K562 (cell line): Measurements from ENCODE around the gene STON1. TPM values are rescaled to one million over a fixed set of nuclear protein-coding genes. Genes with fewer than 3 reads are reported as not detected.

ENCODE experiments used
- ATF1 ChIP-seq, 2 experiments: fragments of 450-650 bp in 1 of 2; IDR thresholded peaks; 2 replicates each; pipeline ENCODE4 v1.6.1; 2016; ENCODE audit warnings: missing compliant biosample characterization in 1 of 2, missing genetic modification characterization in 1 of 2
- ATF7 ChIP-seq: fragments of 450-650 bp; IDR thresholded peaks from 2 replicates; pipeline ENCODE4 v1.7.1; 2014; ENCODE audit warnings: mild to moderate bottlenecking, moderate library complexity
- E2F4 ChIP-seq: sonication (generic); formaldehyde crosslinking; IDR thresholded peaks from 2 replicates; pipeline ENCODE4 v1.8.0; 2022; ENCODE audit warnings: mild to moderate bottlenecking, low read depth, missing genetic modification reagents
- EP300 ChIP-seq: IDR thresholded peaks from 2 replicates; pipeline ENCODE4 v1.6.1; 2012; ENCODE audit warnings: low read length, improper control_type of control experiment
- EP400 ChIP-seq: fragments of 450-650 bp; IDR thresholded peaks from 2 replicates; pipeline ENCODE4 v1.6.1; 2017; ENCODE audit warnings: antibody characterized with exemption, mild to moderate bottlenecking, moderate library complexity
- EWSR1 ChIP-seq: fragments of 450-650 bp; IDR thresholded peaks from 2 replicates; pipeline ENCODE4 v1.6.1; 2018; ENCODE audit warnings: borderline replicate concordance, mild to moderate bottlenecking, low read depth, moderate library complexity; ENCODE audit not compliant: partially characterized antibody
- GATA2 ChIP-seq: sonication (generic); formaldehyde crosslinking; IDR thresholded peaks from 2 replicates; pipeline ENCODE4 v1.4.0; 2020; ENCODE audit warnings: mild to moderate bottlenecking, missing genetic modification reagents
- KAT7 ChIP-seq: sonication (generic); formaldehyde crosslinking; IDR thresholded peaks from 2 replicates; pipeline ENCODE4 v1.8.0; 2022; ENCODE audit warnings: missing genetic modification reagents, mild to moderate bottlenecking, borderline replicate concordance
- MAX ChIP-seq: sonication (generic); formaldehyde crosslinking; IDR thresholded peaks from 2 replicates; pipeline ENCODE4 v1.9.0; 2022; ENCODE audit warnings: mild to moderate bottlenecking, missing genetic modification reagents
- MBD1 ChIP-seq: fragments of 250-450 bp; sonication (Bioruptor Pico); IDR thresholded peaks from 2 replicates; pipeline ENCODE4 v1.8.0; 2022; ENCODE audit warnings: inconsistent platforms
- MCM7 ChIP-seq, 2 experiments: fragments of 450-650 bp; IDR thresholded peaks; 2 replicates each; pipeline ENCODE4 v1.6.1; 2016 to 2018
- NCOA2 ChIP-seq, 2 experiments: fragments of 450-650 bp; IDR thresholded peaks; 2 replicates each; pipeline ENCODE4 v1.6.1; 2018; ENCODE audit warnings: mild to moderate bottlenecking in 2 of 2, moderate library complexity in 1 of 2; ENCODE audit not compliant: partially characterized antibody in 2 of 2
- NFE2L1 ChIP-seq: fragments of 450-650 bp; IDR thresholded peaks from 2 replicates; pipeline ENCODE4 v1.6.1; 2016; ENCODE audit warnings: missing genetic modification characterization, low read depth, mild to moderate bottlenecking, missing compliant biosample characterization, moderate library complexity, borderline replicate concordance
- NFRKB ChIP-seq: fragments of 450-650 bp; IDR thresholded peaks from 2 replicates; pipeline ENCODE4 v1.6.1; 2016; ENCODE audit warnings: low read depth
- SMARCB1 ChIP-seq: IDR thresholded peaks from 2 replicates; pipeline ENCODE4 v1.6.1; 2011; ENCODE audit warnings: improper control_type of control experiment, low read depth; ENCODE audit not compliant: insufficient read length
- SMARCC2 ChIP-seq: fragments of 450-650 bp; IDR thresholded peaks from 2 replicates; pipeline ENCODE4 v1.6.1; 2017; ENCODE audit warnings: antibody characterized with exemption, moderate library complexity, mild to moderate bottlenecking, low read depth
- TAF1 ChIP-seq: IDR thresholded peaks from 2 replicates; pipeline ENCODE4 v1.6.1; 2011; ENCODE audit warnings: mild to moderate bottlenecking, low read length, moderate library complexity; ENCODE audit not compliant: insufficient read depth, control insufficient read depth, severe bottlenecking; ENCODE audit errors: extremely low read depth
- TBP ChIP-seq: optimal IDR thresholded peaks from 2 replicates; pipeline ENCODE3; 2011; ENCODE audit warnings: low read depth, low read length, improper control_type of control experiment
- U2AF2 ChIP-seq: fragments of 200-400 bp; formaldehyde crosslinking; optimal IDR thresholded peaks from 2 replicates; pipeline ENCODE3; 2017; ENCODE audit warnings: low read depth, mild to moderate bottlenecking, low read length
- ZFX ChIP-seq: sonication (generic); formaldehyde crosslinking; IDR thresholded peaks from 2 replicates; pipeline ENCODE4 v1.8.0; 2022; ENCODE audit warnings: mild to moderate bottlenecking, missing genetic modification reagents, moderate library complexity
- ZNF143 ChIP-seq: sonication (generic); formaldehyde crosslinking; IDR thresholded peaks from 2 replicates; pipeline ENCODE4 v1.9.0; 2022; ENCODE audit warnings: mild to moderate bottlenecking, missing genetic modification reagents
- ZNF174 ChIP-seq: fragments of 250-450 bp; sonication (Bioruptor Pico); IDR thresholded peaks from 2 replicates; pipeline ENCODE4 v1.4.0; 2020; ENCODE audit warnings: mild to moderate bottlenecking
- ZNF384 ChIP-seq: IDR thresholded peaks from 2 replicates; pipeline ENCODE4 v1.6.1; 2012; ENCODE audit warnings: low read depth, low read length, improper control_type of control experiment
- ZNF431 ChIP-seq: sonication (generic); formaldehyde crosslinking; IDR thresholded peaks from 2 replicates; pipeline ENCODE4 v1.8.0; 2022; ENCODE audit warnings: mild to moderate bottlenecking, missing genetic modification reagents
- ZNF444 ChIP-seq: fragments of 250-450 bp; sonication (Bioruptor Pico); IDR thresholded peaks from 2 replicates; pipeline ENCODE4 v1.4.0; 2020; ENCODE audit warnings: mild to moderate bottlenecking, moderate library complexity
- ZNF668 ChIP-seq: fragments of 250-450 bp; sonication (Bioruptor Pico); IDR thresholded peaks from 2 replicates; pipeline ENCODE4 v1.8.0; 2022; ENCODE audit warnings: mild to moderate bottlenecking, inconsistent platforms
- ZNF75A ChIP-seq: fragments of 450-650 bp; formaldehyde crosslinking; IDR thresholded peaks from 2 replicates; pipeline ENCODE4 v1.4.0; 2020; ENCODE audit warnings: mild to moderate bottlenecking
- ZNF79 ChIP-seq: fragments of 250-450 bp; sonication (Bioruptor Pico); IDR thresholded peaks from 2 replicates; pipeline ENCODE4 v1.4.0; 2020; ENCODE audit warnings: low read depth, mild to moderate bottlenecking, moderate library complexity
- polyA plus RNA-seq, 8 experiments: library from polyadenylated mRNA; depleted of rRNA in 4 of 8; stranded (reverse) in 5 of 8; unstranded in 3 of 8; fragments of >200 nt; fragmentation: Nextera tagmentation in 2 of 8; fragmentation: Illumina TruSeq in 1 of 8; extraction: Ambion mirVana in 2 of 8; extraction: Trizol in 1 of 8; gene quantifications; 2 replicates each; pipeline versions ENCODE4 v1.2.1 to v1.2.3, GENCODE V29; 2011 to 2014; ENCODE audit warnings: inconsistent platforms in 1 of 8, missing spikeins in 1 of 8
- total RNA-seq, 7 experiments: library from RNA; depleted of rRNA in 6 of 7; stranded (reverse); fragments of >200 nt in 6 of 7; fragmentation: Illumina TruSeq in 2 of 7; extraction: Trizol in 2 of 7; gene quantifications; 2 replicates each; pipeline versions ENCODE4 v1.2.1 to v1.2.3, GENCODE V29; 2011 to 2021; ENCODE audit warnings: low replicate concordance in 1 of 7

STON1 gene
- total and polyA plus RNA-seq, 9 of the 15 experiments (the other 6 are each of a cell fraction or from before 2014, with no cell fraction given) = 0.07 to 1.2 (median 0.55) TPM

- peak; percentile 59; the same call in 1 of the 2 replicates for TF ChIP-seq SMARCC2
- TF ChIP-seq NFRKB = peak; percentile 83
- TF ChIP-seq TBP = peak; percentile 22
- TF ChIP-seq TAF1 = peak; percentile 53
- peak; percentile 59 for TF ChIP-seq SMARCB1
- TF ChIP-seq ZNF384 = no peak
- TF ChIP-seq ZFX (CRISPR knock-in tag) = no peak
- TF ChIP-seq ZNF444 = 0 out of 2 replicates have a peak, but pooled peaks have one; percentile 25
- no peak for TF ChIP-seq U2AF2
- no peak for TF ChIP-seq EWSR1
- no peak for TF ChIP-seq ZNF143 (CRISPR knock-in tag)
- TF ChIP-seq EP400 = peak; percentile 59
- TF ChIP-seq E2F4 (CRISPR knock-in tag) = no peak
- TF ChIP-seq NCOA2 (IDR thresholded peaks at IDR 0.05; ENCODE audit: partially characterized antibody in 2 of 2) = no peak
- TF ChIP-seq NFE2L1 (tag) = no peak; the same call in 1 of the 2 replicates
- no peak for TF ChIP-seq ATF1 (CRISPR knock-in tag; IDR thresholded peaks at IDR 0.05)
- peak; percentile 42 for TF ChIP-seq ATF1 (tag; IDR thresholded peaks at IDR 0.05)
- no peak for TF ChIP-seq MCM7 (IDR thresholded peaks at IDR 0.05)
- TF ChIP-seq MAX (CRISPR knock-in tag) = no peak
- no peak for TF ChIP-seq ZNF75A (CRISPR knock-in tag)
- no peak for TF ChIP-seq GATA2 (CRISPR knock-in tag)
- no peak for TF ChIP-seq ZNF668 (CRISPR knock-in tag)
- TF ChIP-seq EP300 = peak; percentile 70; the same call in 1 of the 2 replicates
- TF ChIP-seq ATF7 = peak; percentile 22; the same call in 1 of the 2 replicates
- TF ChIP-seq MBD1 (CRISPR knock-in tag) = no peak
- no peak for TF ChIP-seq ZNF431 (CRISPR knock-in tag)
- no peak for TF ChIP-seq KAT7 (CRISPR knock-in tag)
- no peak for TF ChIP-seq ZNF174 (CRISPR knock-in tag)
- no peak for TF ChIP-seq ZNF79
These were observed 21.4 kb upstream of the STON1 start (continued) for GRCh38 chr2:48508461-48509124.
